ENCODE data around the gene CHCHD1.

CHCHD1 gene

GRCh38 chr10:73743905-73744663 lies 37.8 kb upstream of the CHCHD1 start, which contains the start of gene SEC24C:
TSS of gene SEC24C (plus strand) at chr10:73744372. CDS start at chr10:73746833, 2,461 bp downstream.
- DNase-seq (ENCODE audit: insufficient read length, low spot score): peak; percentile 76
- no peak for TF ChIP-seq PAX5 (IDR thresholded peaks at IDR 0.05; ENCODE audit: insufficient read depth, low read length, severe bottlenecking)
- TF ChIP-seq SPI1 (IDR thresholded peaks at IDR 0.05; ENCODE audit: low read depth, low read length): peak; percentile 54
- TF ChIP-seq TAF1 (IDR thresholded peaks at IDR 0.05; ENCODE audit: low read depth, low read length): peak; percentile 95
- TF ChIP-seq POLR2AphosphoS5 (IDR thresholded peaks at IDR 0.05; ENCODE audit: low read depth, low read length): peak; percentile 82
- TF ChIP-seq POLR2A (IDR thresholded peaks at IDR 0.05; ENCODE audit: low read depth, low read length): peak; percentile 84
- peak; percentile 23; the same call in 1 of the 2 replicates for TF ChIP-seq POU2F2 (IDR thresholded peaks at IDR 0.05; ENCODE audit: low read depth, low read length)
- FAIRE-seq: peak; percentile 81

DNA sequence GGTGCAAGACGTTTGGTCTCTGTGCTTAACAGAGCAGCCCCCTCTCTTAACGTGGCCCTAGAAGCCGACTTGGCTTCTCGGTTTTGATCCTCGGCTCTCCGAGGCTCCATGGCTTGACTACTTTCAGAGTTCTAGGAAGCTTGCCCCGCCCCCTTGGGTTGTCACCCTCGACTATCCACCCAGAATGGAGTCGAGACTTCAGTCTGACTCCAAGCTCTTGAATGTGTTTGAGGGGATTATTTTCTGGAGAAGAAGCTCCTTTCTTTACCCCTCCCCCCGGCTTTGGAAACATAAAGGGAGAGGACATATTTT lies 37.2 kb upstream of the CHCHD1 start:
- TF ChIP-seq POU2F2 (IDR thresholded peaks at IDR 0.05; ENCODE audit: low read depth, low read length) (no peak), POLR2A (IDR thresholded peaks at IDR 0.05; ENCODE audit: low read depth, low read length) (no peak), POLR2AphosphoS5 (IDR thresholded peaks at IDR 0.05; ENCODE audit: low read depth, low read length) (no peak; the same call in 1 of the 2 replicates), PAX5 (IDR thresholded peaks at IDR 0.05; ENCODE audit: insufficient read depth, low read length, severe bottlenecking) (no peak)
- FAIRE-seq (no peak), DNase-seq (ENCODE audit: insufficient read length, low spot score) (no peak)

DNA sequence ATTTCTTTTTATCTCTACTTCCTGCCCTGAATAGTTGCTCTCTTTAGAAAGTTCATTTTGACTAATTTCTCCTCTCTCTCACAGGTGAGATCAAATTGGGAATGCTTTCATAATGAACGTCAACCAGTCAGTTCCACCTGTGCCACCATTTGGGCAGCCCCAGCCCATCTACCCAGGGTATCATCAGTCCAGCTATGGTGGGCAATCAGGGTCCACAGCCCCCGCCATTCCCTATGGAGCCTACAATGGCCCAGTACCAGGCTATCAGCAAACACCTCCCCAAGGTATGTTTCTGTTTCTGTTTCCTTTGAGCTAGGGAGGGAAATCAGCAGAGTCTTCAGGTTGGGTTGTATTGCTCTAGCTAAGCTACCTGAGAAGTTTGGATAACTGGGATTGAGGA lies 35.1 kb upstream of the CHCHD1 start:
- TF ChIP-seq POLR2AphosphoS5 (IDR thresholded peaks at IDR 0.05; ENCODE audit: low read depth, low read length): no peak
- TF ChIP-seq POU2F2 (IDR thresholded peaks at IDR 0.05; ENCODE audit: low read depth, low read length): no peak
- no peak for TF ChIP-seq TAF1 (IDR thresholded peaks at IDR 0.05; ENCODE audit: low read depth, low read length)
- no peak for TF ChIP-seq PAX5 (IDR thresholded peaks at IDR 0.05; ENCODE audit: insufficient read depth, low read length, severe bottlenecking)
- no peak for TF ChIP-seq SPI1 (IDR thresholded peaks at IDR 0.05; ENCODE audit: low read depth, low read length)
- no peak for TF ChIP-seq POLR2A (IDR thresholded peaks at IDR 0.05; ENCODE audit: low read depth, low read length)
- DNase-seq (ENCODE audit: insufficient read length, low spot score) (no peak), FAIRE-seq (no peak)

- FAIRE-seq (no peak), DNase-seq (ENCODE audit: insufficient read length, low spot score) (no peak)
- TF ChIP-seq PAX5 (IDR thresholded peaks at IDR 0.05; ENCODE audit: insufficient read depth, low read length, severe bottlenecking): no peak
- TF ChIP-seq POU2F2 (IDR thresholded peaks at IDR 0.05; ENCODE audit: low read depth, low read length): no peak
- no peak for TF ChIP-seq TAF1 (IDR thresholded peaks at IDR 0.05; ENCODE audit: low read depth, low read length)
- TF ChIP-seq POLR2AphosphoS5 (IDR thresholded peaks at IDR 0.05; ENCODE audit: low read depth, low read length): no peak
- TF ChIP-seq POLR2A (IDR thresholded peaks at IDR 0.05; ENCODE audit: low read depth, low read length): no peak
- no peak for TF ChIP-seq SPI1 (IDR thresholded peaks at IDR 0.05; ENCODE audit: low read depth, low read length)
These were observed 31.0 kb upstream of the CHCHD1 start for GRCh38 chr10:73750819-73751218.

- FAIRE-seq (no peak), DNase-seq (ENCODE audit: insufficient read length, low spot score) (no peak)
- no peak for TF ChIP-seq TAF1 (IDR thresholded peaks at IDR 0.05; ENCODE audit: low read depth, low read length)
These were observed 25.7 kb upstream of the CHCHD1 start for GRCh38 chr10:73756183-73756582.

GRCh38 chr10:73758704-73759511 lies 22.9 kb upstream of the CHCHD1 start:
- no peak for TF ChIP-seq SPI1 (IDR thresholded peaks at IDR 0.05; ENCODE audit: low read depth, low read length)
- no peak for TF ChIP-seq POLR2A (IDR thresholded peaks at IDR 0.05; ENCODE audit: low read depth, low read length)
- no peak for TF ChIP-seq POLR2AphosphoS5 (IDR thresholded peaks at IDR 0.05; ENCODE audit: low read depth, low read length)
- no peak for TF ChIP-seq POU2F2 (IDR thresholded peaks at IDR 0.05; ENCODE audit: low read depth, low read length)
- no peak for TF ChIP-seq TAF1 (IDR thresholded peaks at IDR 0.05; ENCODE audit: low read depth, low read length)
- TF ChIP-seq PAX5 (IDR thresholded peaks at IDR 0.05; ENCODE audit: insufficient read depth, low read length, severe bottlenecking): no peak
- DNase-seq (ENCODE audit: insufficient read length, low spot score) (no peak), FAIRE-seq (no peak)

- no peak for FAIRE-seq
- TF ChIP-seq PAX5 (IDR thresholded peaks at IDR 0.05; ENCODE audit: insufficient read depth, low read length, severe bottlenecking) (no peak), SPI1 (IDR thresholded peaks at IDR 0.05; ENCODE audit: low read depth, low read length) (peak; percentile 81)
- DNase-seq (ENCODE audit: insufficient read length, low spot score): no peak
These were observed 22.2 kb upstream of the CHCHD1 start for GRCh38 chr10:73759512-73760115.

DNA sequence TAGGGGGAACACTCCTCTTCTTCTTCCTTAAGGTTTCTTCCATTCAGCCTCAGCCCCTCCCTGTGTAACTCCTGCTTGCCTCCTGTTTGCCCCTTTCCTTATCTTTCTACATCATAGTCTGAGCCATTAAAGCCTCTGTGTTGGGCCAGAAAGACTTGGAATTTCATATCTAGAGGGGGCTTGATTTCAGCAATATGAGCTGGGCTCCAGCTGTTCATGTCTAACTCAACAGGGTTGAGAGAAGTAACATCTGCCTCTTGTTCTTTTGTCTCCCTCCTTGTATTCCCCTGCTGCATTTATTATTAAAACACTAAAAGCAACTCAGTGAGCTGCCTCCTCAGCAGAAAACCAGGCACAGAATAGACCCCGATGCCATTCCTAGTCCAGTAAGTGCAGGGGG lies 20.1 kb upstream of the CHCHD1 start:
- DNase-seq (ENCODE audit: insufficient read length, low spot score) (no peak), FAIRE-seq (no peak)
- no peak for TF ChIP-seq TAF1 (IDR thresholded peaks at IDR 0.05; ENCODE audit: low read depth, low read length)
- TF ChIP-seq PAX5 (IDR thresholded peaks at IDR 0.05; ENCODE audit: insufficient read depth, low read length, severe bottlenecking): no peak
- TF ChIP-seq POLR2A (IDR thresholded peaks at IDR 0.05; ENCODE audit: low read depth, low read length): no peak
- no peak for TF ChIP-seq POLR2AphosphoS5 (IDR thresholded peaks at IDR 0.05; ENCODE audit: low read depth, low read length)
- no peak for TF ChIP-seq POU2F2 (IDR thresholded peaks at IDR 0.05; ENCODE audit: low read depth, low read length)
- no peak for TF ChIP-seq SPI1 (IDR thresholded peaks at IDR 0.05; ENCODE audit: low read depth, low read length)

- FAIRE-seq: no peak
- TF ChIP-seq POLR2A (IDR thresholded peaks at IDR 0.05; ENCODE audit: low read depth, low read length) (no peak), PAX5 (IDR thresholded peaks at IDR 0.05; ENCODE audit: insufficient read depth, low read length, severe bottlenecking) (no peak), TAF1 (IDR thresholded peaks at IDR 0.05; ENCODE audit: low read depth, low read length) (no peak), POU2F2 (IDR thresholded peaks at IDR 0.05; ENCODE audit: low read depth, low read length) (no peak), SPI1 (IDR thresholded peaks at IDR 0.05; ENCODE audit: low read depth, low read length) (no peak), POLR2AphosphoS5 (IDR thresholded peaks at IDR 0.05; ENCODE audit: low read depth, low read length) (no peak)
- no peak for DNase-seq (ENCODE audit: insufficient read length, low spot score)
These were observed 18.9 kb upstream of the CHCHD1 start for GRCh38 chr10:73762915-73763314.

All from GM12891 (cell line).